Measurements from ENCODE around the gene RAB43.
"Not testable (repeated sequence)": the region's sequence is repeated elsewhere in the genome, so short reads cannot be mapped to it uniquely, and the experiment has no call there.

Gene RAB43

DNA sequence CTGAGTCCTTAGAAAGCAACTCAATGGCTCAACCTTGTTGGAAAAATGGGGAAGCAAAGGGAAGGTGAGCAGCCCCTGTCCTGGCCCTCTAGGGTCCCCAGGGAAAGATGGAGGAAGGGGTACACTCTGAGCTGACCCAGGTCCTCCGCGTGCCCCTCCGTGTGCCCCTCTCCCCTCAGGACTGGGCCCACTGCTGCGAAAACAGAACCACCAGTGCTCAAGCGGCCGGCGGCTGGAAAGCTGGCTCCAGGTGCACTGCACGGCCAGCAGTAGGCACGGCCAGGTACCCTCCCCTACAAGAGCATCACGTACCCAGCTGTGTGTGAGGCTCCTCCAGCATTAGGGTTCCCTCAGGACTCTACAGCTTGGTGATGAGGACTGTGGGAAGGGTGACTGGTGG is 26.3 kb downstream of the RAB43 start:
- DNase-seq (ENCODE audit: low read depth in 2 of 2), result no peak

DNA sequence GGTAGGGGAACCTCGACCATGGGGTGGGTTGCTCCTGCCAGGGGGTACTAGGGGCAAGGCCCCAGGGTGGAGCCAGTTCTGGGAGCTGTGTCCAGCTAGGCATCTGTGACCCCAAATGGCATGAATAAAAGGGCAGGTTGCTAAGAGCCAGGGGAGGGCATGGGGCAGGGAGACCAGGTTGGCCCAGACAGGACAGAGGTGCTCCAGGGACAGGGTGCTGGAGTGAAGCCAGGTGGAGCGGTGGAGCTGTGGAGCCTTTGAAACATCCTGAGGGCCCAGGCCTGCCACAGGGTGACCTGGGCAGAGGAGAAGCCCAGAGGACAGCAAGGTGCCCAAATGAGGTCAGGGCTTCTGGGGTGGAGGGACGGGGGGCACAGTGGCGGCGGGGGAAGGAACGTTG is 33.3 kb downstream of the RAB43 start:
- not testable (repeated sequence) for DNase-seq (ENCODE audit: low read depth in 2 of 2)

GRCh38 chr3:129087904-129088303 is 33.7 kb downstream of the RAB43 start:
- not testable (repeated sequence) for DNase-seq (ENCODE audit: low read depth in 2 of 2)

- no peak for DNase-seq (ENCODE audit: low read depth in 2 of 2)
Measured at GRCh38 chr3:129087138-129087702, 34.4 kb downstream of the RAB43 start.

DNA sequence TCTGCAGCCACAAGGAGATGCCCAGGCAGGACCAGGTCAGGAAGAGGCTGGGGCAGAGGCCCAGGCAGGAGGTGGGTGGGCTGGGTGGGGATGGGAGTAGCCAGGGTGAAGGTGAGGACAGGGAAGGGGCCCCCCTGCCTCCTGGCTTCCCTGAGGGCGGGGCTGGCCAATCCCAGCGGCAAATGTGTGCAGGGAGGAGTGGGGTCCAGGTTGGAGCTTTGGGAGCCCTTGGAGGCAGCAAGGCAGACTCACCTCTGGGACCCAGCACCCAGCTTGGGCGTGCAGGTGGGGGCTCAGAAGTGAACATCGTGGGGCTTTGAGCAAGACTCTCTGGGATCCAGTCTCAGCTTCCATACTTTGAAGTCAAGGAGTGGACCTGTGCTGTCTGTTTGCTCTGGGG is 35.8 kb downstream of the RAB43 start:
- DNase-seq (ENCODE audit: low read depth in 2 of 2), result no peak

DNA sequence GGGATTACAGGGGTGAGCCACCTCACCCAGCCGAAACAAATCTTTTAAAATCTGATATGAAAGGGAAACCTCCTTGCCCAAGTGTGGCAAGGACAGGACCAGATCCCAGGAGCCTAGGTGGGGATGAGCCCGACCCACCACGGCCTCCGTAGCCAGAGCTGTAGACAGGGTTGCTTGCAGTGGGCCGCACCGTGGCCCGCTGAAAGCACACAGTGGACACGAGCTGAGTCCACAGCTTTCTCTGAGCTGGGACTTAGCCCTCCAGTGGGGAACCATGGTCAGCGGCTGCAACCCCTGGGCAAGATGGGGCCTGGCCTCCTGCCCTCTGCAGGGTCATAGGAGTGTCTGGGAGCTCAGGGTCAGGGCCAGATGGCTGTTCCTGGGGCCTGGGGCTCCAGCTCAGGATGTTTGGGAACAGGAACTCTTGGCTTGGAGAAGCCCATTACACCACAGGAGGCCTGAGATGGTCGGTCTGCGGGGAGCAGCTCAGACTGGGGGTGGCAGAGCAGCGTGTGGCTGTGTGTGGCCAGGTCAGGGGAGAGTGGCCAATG is 36.4 kb downstream of the RAB43 start:
- DNase-seq (ENCODE audit: low read depth in 2 of 2), result no peak

DNA sequence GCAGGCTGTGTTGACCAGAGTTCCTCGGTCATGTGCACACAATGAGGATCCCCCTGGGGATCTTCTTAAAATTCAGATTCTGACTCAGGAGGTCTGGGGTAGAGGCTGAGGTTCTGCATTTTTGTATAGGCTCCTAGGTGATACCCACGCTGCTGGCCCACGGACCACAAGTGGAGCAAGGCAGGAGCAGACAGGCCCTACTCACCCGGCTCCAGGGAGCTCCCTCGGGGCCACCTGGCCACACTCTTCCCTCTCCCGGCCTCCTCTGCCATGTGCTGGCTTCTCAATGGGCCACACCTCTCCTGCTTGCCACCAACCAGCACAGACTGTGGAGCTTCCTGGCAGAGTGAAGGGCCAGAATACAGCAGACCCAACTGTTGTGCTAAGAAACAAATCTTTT is 37.1 kb downstream of the RAB43 start:
- DNase-seq (ENCODE audit: low read depth in 2 of 2), result no peak

DNA sequence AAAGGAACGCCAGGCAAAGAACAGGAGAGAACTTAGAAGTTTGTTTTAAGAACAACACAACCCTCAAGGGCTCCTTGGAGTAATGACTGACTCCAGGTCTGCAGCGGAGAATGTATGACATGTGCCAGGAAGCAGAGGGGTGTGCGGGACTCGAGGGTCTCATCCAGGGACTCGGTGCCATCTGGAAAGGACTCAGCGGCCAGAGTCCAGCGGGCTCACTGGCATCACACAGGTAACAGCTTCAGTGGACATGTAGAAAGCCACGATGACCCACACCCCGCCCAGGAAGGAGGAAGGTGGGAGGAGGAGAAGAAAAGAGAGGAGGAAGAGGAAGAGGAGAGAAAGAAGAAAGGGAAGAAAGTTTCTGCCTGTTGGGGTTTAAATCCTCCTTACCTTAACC is 39.6 kb downstream of the RAB43 start:
- no peak for DNase-seq (ENCODE audit: low read depth in 2 of 2)

DNA sequence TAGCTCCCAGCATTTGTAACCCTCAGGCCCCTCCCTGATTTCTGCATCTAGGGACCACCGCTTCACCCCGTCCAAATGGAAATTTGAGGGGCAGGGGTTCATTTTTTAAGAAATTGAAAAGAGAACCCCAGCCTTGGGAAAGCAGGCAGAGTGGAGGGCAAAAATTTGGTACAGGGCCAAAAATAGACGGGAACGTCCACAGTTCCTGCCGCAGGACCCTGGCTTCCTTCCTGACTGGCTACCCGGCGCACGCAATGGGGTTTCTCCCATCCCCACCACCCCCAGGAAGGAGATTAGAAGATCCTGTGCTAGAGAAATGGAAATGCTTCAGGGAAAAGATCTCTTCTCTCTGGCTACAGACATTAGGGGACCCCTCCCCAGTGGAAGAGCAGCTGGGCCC is 40.1 kb downstream of the RAB43 start:
- DNase-seq (ENCODE audit: low read depth in 2 of 2), result no peak

GRCh38 chr3:129078510-129078909 is 43.1 kb downstream of the RAB43 start:
- no peak for DNase-seq (ENCODE audit: low read depth in 2 of 2)

GRCh38 chr3:129077222-129077621 is 44.4 kb downstream of the RAB43 start:
- no peak for DNase-seq (ENCODE audit: low read depth in 2 of 2)

DNA sequence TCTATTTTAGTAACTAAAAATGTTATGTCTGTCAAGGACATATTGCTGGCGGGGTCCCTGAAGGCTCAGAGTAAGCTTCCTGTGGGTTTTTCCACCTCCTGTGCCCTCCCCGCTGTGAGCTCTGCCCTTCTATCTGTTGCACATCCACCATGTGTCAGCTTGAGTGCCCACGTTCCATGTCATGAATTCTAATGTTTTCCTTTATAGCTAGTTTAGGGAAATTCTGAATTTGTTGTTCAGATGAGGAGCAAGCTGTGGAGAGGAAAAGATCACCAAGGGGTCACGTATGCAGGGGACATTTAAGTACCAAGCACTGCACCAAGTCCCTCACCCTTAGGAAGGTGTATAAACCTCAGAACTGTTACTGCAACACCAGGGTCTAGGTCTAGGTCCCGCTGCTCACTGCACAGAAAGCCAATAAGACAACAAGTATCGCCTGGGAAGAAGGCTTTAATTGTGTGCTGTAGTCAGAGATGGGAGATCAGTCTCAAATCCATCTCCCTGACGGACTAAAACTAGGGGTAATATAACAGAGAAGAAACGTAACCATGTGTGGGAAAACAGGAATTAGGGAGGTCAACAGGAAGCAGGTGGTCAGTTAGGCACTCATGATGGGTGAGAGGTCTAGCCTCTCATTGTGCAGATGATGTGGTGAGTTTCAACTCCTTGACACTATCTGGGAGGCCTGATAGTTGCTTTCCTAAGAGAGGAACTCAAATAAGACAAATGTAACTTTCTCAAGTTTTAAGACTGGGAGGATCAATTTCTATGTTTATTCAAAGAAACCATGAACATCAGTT is 51.3 kb downstream of the RAB43 start:
- DNase-seq (ENCODE audit: low read depth in 2 of 2), result no peak

GRCh38 chr3:129069313-129070085 is 52.1 kb downstream of the RAB43 start:
- not testable (repeated sequence) for DNase-seq (ENCODE audit: low read depth in 2 of 2)

DNA sequence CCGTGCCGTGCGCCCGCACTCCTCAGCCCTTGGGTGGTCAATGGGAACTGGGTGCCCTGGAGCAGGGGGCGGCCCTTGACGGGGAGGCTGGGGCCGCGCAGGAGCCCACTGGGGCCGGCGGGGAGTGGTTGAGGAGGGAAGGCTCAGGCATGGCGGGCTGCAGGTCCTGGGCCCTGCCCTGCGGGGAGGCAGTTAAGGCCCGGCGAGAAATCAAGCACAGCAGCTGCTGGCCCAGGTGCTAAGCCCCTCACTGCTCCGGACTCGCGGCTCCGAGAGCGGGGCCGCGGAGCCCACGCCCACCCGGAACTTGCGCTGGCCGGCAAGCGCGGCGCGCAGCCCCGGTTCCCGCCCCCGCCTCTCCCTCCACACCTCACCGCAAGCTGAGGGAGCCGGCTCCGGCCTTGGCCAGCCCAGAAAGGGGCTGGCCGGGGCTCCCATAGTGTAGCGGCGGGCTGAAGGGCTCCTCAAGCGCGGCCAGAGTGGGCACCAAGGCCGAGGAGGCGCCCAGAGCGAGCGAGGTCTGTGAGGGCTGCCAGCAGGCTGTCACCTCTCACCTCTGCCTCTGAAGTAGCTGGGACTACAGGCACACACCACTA is 53.2 kb downstream of the RAB43 start:
- DNase-seq (ENCODE audit: low read depth in 2 of 2), result no peak

DNA sequence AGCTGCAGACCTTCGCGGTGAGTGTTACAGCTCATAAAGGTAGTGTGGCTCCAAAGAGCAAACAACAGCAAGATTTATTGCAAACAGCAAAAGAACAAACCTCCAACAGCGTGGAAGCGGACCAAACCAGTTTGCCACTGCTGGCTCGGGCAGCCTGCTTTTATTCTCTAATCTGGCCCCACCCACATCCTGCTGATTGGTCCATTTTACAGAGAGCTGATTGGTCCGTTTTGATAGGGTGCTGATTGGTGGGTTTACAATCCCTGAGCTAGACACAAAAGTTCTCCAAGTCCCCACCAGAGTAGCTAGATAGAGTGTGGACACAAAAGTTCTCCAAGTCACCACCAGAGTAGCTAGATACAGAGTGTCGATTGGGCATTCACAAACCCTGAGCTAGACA is 53.9 kb downstream of the RAB43 start:
- not testable (repeated sequence) for DNase-seq (ENCODE audit: low read depth in 2 of 2)

GRCh38 chr3:129065720-129066073 is 55.9 kb downstream of the RAB43 start:
- DNase-seq (ENCODE audit: low read depth in 2 of 2), result no peak

GRCh38 chr3:129065016-129065719 is 56.4 kb downstream of the RAB43 start:
- no peak for DNase-seq (ENCODE audit: low read depth in 2 of 2)

GRCh38 chr3:129063841-129064482 is 57.6 kb downstream of the RAB43 start:
- no peak for DNase-seq (ENCODE audit: low read depth in 2 of 2)

DNA sequence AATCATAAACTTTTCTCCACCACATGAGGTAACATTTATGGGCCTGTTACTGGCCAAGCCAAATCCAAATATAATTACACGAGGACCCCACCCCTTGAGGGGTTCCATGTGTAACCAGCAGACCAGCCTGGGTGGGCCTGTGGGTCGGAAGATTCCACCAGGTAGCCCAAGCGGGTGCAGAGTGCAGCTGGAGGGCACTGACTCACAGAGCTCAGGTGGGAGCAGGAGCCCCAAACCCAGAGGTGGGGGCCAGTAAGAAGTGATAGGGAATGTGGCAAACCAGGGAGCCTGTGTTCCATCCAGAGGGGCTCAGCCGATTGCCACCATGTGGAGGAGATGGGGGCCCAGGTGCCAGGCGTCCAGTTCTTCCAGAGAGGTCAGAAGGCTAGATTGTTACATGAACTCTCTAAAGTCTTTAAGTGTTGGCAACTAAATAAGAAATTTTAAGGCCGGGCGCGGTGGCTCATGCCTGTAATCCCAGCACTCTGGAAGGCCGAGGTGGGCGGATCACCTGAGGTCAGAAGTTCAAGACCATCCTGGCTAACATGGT is 58.4 kb downstream of the RAB43 start:
- DNase-seq (ENCODE audit: low read depth in 2 of 2), result no peak

GRCh38 chr3:129061888-129062834 is 59.4 kb downstream of the RAB43 start:
- no peak for DNase-seq (ENCODE audit: low read depth in 2 of 2)
